SIG-M5 treated with dmso at 0.1 percent for 504 hours (cell line): ENCODE data around the gene SUV39H2.
A peak's percentile ranks its signal among the peaks of the same experiment; 100 is the strongest.
"Not testable (repeated sequence)": the region's sequence is repeated elsewhere in the genome, so short reads cannot be mapped to it uniquely, and the experiment has no call there.

ENCODE experiments used
- DNase-seq: peaks from one replicate; lab custom pipeline; 2025; ENCODE audit not compliant: unreplicated experiment; lab: John Stamatoyannopoulos, UW

SUV39H2 gene

GRCh38 chr10:14873090-14873760, 5.4 kb upstream of the SUV39H2 start:
- DNase-seq = no peak

DNA sequence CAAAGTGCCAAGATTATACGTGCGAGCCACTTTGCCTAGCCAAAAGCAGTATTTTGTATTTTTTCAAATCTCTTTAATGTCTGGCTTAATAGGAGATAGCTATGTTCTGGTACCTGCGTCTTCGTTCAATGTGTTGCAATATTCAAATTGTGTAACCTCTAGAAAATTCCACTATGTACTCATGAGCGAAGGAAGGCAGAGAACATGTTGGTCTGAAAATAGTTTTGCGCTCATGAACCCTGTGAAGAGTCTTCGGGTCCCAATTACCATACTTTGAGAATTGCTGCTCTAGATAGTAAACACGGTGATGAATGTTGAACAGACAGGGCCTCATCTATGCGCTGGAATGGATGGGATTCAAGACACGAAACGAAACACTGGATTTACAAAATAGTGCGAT, 2.7 kb upstream of the SUV39H2 start:
- DNase-seq = no peak

DNA sequence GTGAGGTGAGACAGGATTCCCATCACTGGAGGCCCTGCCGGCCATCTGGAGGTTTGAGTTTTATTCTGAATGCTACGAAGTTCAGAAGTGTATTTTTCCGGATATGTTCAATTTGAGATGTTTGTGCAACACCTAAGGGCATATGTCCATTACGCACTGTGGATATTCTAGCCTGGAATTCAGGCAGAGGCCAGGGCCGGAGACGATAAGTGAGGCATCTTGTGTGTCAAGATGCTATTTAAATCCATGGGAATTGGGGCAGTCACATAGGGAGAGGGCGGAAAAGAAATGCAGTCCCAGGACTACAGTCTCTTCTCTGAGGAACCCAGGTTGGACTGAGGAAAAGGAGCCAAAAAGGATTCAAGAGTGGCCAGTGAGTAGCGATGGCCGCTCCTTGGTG, 1.9 kb upstream of the SUV39H2 start:
- DNase-seq = no peak

- no peak for DNase-seq
Measured at GRCh38 chr10:14879124-14879927, 660 bp downstream of the SUV39H2 start.

DNA sequence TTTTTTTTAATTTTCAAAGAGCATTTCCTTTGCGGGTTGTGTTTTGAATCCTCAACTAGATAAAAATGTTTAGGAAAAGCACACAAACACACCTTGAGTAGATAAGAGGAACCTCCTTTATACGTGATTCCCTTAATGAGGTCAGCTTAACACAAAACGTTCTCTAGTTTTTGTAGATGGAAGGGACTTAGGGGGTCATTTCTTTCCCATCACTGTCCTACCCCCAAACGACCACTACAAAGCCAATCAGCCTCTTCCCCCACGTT, 1.2 kb downstream of the SUV39H2 start:
- DNase-seq = no peak

- DNase-seq = no peak
Measured at GRCh38 chr10:14880229-14880628, 1.6 kb downstream of the SUV39H2 start.

DNA sequence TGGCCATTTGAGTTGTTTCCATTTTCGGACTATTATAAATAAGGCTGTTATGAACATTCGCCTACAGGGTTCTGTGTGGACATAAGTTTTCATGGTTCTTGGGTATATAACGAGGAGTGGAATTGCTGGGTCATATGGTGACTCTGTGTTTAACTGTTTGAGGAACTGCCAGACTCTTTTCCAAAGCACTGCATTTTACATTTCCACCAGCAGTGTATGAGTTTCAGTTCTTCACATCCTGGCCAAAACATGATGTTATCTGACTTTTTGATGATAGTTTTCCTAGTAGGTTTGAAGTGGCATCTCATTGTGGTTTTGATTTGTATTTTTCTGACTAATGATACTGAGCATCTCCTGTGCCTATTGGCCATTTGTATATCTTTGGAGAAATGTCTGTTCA, 5.4 kb downstream of the SUV39H2 start:
- DNase-seq = peak; percentile 18

- DNase-seq = peak; percentile 19
Measured at GRCh38 chr10:14889318-14889717, 10.7 kb downstream of the SUV39H2 start.

- no peak for DNase-seq
Measured at GRCh38 chr10:14891151-14891550, 12.5 kb downstream of the SUV39H2 start.

DNA sequence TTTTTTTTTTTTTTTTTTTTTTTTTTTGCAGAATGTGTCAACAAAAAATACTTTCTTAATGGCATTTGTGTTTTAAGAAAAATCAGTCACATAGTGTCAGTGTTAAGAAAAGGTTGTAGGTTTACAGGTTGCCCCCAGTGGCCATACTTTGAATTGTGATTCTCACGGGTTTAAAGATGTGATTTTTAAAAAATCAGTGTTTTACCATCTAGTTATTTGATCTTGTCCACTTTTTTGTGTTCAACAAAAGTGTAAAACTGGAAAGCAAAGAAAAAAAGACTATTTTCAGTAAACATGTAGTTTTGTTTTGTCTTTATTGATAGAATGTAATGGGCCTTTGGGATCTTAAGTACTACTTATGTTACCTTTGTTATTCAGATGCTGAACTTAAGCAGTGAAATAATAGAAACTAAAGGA, 25.7 kb downstream of the SUV39H2 start:
- DNase-seq = peak; percentile 46

- DNase-seq = no peak
Measured at GRCh38 chr10:14904864-14905263, 26.2 kb downstream of the SUV39H2 start.

- no peak for DNase-seq
Measured at GRCh38 chr10:14905890-14906289, 27.2 kb downstream of the SUV39H2 start.

- DNase-seq = no peak
Measured at GRCh38 chr10:14906765-14907164, 28.1 kb downstream of the SUV39H2 start.

DNA sequence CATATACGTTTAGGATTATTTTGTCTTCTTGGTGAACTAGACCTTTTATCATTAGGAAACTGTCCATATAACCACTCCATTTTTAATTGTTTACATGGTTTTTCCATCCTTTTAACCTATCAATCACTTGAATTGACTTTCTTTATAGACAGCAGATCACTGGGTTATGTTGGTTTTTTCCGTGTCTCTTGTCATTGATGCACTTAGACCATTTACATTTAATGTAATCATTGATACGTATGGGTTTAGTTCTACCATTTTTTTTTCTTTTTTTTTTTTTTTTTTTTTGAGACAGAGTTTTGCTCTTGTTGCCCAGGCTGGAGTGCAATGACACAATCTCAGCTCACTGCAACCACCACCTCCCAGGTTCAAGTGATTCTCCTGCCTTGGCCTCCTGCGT, 28.9 kb downstream of the SUV39H2 start:
- DNase-seq = not testable (repeated sequence)

DNA sequence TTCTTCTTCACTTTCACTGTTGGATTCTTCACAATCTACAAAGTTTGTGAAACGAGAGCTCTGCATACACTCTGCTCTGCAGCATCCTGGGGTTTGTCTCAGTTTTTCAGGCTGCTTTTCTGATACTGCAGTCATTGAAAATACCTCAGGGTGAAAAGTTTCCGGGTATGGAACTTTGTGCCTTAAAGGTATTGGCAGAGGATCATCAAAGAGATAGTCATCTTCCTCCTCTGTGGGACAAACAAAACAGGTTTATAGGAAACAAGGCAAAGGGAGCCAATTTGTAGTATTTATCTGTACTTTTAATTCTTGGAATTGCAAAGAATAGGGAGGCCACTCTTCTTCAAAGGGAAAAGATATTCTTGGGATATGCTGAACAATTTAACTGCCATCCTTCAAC, 30.4 kb downstream of the SUV39H2 start:
- no peak for DNase-seq

DNA sequence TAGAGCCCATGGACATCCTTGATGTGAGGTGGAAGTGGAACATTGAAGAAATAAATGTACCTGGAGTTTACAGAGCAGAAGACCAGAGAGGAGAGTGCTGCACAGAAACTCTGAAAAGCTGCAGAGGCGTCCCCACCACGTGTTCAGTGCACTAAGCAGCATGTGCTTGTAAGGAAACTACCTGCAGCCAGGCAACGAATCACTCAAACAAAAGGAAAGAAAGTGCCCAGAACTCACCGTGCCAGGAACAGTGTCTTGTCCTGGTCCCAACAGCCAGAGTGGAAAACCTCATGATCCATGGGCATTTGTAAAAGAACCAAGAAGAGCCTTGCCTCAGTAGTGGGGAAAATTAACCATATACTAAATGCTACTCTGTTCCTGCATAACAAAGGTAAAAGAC, 32.3 kb downstream of the SUV39H2 start:
- no peak for DNase-seq

- no peak for DNase-seq
Measured at GRCh38 chr10:14911801-14912200, 33.1 kb downstream of the SUV39H2 start.

- DNase-seq = no peak
Measured at GRCh38 chr10:14916600-14916999, 37.9 kb downstream of the SUV39H2 start.

DNA sequence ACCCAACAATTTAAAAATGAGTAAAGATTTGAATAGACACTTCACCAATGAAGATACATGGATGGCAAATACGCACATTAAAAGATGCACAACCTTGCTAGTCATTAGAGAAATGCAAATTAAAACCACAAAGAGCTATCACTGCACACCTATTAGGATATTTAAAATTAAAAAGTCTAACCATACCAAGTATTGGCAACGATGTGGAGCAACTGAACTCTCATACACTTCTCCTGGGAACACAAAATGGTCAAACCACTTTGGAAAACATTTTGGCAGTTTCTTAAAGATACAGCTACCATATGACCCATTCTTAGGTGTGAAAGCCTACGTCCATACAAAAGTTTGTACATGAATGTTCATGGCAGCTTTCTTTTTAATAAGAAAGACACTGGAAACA, 39.2 kb downstream of the SUV39H2 start:
- no peak for DNase-seq

DNA sequence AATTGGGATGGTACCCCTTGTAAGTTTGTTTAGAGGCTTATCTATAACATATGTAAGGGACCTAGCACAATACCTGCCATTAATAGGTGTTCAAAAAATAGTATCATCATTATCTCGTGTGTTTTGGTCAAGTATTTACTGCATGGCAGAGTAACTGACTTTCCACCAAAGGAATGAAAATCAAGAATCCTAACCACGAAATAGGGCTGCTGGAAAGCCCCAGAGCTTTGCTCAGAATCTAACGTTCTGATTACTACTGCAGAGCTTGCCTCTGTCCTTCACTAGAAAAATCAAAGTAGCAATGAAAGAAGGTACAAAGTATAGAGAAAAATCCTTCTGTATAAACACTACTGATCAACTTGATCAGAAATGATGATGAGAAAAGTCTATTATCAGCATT, 40.3 kb downstream of the SUV39H2 start:
- no peak for DNase-seq

- DNase-seq = no peak
Measured at GRCh38 chr10:14924013-14924412, 45.3 kb downstream of the SUV39H2 start.

- DNase-seq = no peak
Measured at GRCh38 chr10:14925268-14925667, 46.6 kb downstream of the SUV39H2 start.

DNA sequence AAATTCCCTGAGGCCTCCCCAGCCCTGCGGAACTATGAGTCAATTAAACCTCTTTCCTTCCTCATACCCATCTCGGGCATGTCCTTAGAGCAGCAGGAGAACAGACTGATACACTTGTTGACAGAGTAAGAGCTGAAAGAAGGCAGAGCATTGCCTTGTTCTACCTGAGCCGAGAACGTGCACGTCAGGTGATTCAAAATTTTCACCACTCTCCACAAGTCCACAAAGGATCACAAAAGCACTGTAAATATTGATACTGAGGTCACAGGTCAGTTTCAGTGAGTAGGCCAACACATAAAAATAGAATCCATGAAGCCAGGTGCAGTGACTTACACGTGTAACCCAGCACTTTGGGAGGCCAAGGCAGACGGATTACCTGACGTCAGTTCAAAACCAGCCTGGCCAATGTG, 47.4 kb downstream of the SUV39H2 start:
- no peak for DNase-seq
